Measurements from ENCODE around the gene AFTPH.

The AFTPH gene

GRCh38 chr2:64615192-64615763 is 91.2 kb downstream of the AFTPH start:
- no peak for DNase-seq

- no peak for DNase-seq
Measured at GRCh38 chr2:64615844-64616536, 91.9 kb downstream of the AFTPH start.

GRCh38 chr2:64617631-64618151 is 93.6 kb downstream of the AFTPH start:
- no peak for DNase-seq

GRCh38 chr2:64620661-64621060 is 96.5 kb downstream of the AFTPH start:
- no peak for DNase-seq

DNA sequence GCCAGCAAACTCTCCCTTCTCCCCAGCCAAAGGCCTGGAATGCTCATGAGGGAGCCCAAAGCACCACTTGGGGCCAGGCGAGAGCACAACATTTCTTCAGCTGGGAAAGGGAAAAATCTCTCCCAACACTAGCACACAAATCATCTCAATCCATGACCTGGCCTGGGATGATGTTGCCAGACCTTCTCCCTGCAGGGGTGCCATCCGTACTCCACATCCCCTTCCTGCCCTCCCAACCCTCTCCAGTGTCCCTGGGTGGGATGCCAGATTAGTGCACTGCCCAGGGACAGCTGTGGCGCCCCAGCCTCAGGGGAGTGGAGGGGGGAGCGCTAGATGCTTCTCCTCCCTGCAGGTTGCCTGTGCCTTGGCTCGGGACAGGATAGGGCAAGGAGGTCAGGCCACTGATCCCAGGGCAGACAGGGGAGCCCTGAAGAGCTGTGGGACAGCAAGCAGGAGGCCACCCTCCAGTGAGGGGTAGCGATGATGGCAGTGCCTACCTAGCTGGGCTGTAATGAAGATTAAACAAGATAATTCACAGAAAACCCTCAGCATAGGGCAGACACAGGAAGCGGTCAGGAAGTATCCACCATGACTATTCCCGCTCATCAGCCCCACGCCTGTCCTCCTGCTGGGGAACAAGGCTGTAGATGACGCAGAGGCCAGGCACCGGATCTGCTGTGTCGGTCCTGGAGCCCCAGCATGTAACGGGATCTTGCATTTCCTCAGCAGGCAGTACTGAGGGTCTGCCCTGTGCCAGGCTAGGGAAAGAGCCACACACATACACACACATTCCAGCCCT is 98.5 kb downstream of the AFTPH start:
- no peak for DNase-seq

DNA sequence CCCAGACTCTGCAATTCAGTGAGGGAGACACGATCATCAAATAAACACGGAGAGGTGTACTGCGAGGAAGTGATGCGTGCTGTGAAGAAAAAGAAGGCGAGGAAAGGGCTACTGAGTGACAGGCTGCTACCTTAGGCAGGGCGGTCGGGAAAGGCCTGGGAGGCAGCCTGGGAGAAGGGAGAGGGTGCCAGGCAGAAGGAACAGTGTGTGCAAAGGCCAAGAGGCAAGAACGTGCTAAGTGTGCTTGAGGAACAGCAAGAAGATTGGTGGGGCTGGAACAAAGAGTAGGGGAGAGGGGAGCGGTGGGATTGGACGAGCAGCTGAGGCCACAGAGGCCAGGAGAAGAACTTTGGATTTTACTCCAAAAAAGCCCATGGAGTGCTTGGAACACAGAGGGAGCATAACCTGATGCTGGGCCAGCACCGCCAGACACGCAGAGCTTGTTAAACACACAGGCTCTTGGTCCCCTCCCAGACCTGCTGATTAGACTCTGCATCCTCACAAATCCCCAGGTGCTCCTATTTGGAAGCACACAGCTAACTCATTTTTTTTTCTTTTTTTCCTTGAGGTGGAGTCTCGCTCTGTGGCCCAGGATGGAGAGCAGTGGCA is 99.2 kb downstream of the AFTPH start:
- DNase-seq, result no peak

- DNase-seq, result no peak
Measured at GRCh38 chr2:64624108-64624610, 100.0 kb downstream of the AFTPH start.

DNA sequence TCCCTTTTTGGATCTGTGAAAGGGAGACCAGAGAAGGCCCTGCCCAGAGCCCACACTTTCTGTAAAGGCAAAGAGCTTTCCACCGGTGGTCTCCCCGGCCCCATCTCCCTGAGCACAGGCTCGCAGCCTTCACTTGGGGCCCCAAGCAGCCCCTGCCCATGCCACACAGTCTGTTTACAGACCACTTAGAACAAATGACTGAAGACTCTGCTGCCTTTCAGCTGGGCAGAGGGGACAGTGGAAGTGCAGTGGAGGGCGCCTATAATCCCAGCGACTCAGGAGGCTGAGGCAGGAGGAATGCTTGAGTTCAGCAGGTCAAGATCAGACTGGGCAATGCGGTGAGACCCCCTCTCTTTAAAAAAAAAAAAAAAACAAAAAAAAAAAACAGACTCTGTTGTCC is 100.7 kb downstream of the AFTPH start:
- no peak for DNase-seq

DNA sequence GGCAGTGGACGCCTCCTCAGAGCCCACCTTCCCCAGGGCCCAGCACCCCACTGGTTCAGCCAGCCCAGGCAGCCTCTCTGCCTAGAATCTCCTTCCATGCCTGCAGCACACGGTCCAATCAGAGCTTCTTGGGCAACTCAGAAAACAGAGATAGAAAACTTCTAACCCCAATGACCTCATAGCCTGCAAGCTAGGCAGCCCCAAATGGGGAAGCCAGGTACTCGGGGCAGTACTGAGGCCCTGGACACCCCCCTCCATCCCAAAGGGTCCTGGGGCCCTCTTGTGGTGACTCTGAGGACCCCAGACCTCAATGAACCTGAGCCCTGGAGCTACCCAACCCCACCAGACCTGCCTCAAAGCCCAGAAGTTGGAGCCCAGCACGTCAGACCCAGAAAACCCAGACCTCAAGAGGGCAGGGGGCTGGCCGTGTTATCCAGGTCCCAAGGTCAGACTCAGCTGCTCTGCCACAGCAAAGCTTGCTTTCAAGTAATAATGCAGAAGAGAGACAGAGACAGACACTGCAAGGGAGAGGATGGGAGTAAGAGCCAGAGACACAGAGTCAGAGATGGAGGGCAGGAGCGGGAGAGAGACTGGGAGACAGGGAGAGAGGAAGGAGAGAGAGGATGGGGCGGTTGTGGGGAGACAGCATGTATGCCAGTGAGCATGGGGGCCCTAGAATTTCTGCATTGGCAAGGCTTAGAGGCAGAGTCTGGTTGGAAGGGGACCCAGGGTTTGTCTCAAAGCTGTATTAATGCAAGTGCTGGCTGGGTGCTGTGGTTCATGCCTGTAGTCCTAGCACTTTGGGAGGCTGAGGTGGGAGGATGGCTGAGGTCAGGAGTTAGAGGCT is 101.4 kb downstream of the AFTPH start:
- DNase-seq, result no peak

- no peak for DNase-seq
Measured at GRCh38 chr2:64626146-64626809, 102.2 kb downstream of the AFTPH start.

DNA sequence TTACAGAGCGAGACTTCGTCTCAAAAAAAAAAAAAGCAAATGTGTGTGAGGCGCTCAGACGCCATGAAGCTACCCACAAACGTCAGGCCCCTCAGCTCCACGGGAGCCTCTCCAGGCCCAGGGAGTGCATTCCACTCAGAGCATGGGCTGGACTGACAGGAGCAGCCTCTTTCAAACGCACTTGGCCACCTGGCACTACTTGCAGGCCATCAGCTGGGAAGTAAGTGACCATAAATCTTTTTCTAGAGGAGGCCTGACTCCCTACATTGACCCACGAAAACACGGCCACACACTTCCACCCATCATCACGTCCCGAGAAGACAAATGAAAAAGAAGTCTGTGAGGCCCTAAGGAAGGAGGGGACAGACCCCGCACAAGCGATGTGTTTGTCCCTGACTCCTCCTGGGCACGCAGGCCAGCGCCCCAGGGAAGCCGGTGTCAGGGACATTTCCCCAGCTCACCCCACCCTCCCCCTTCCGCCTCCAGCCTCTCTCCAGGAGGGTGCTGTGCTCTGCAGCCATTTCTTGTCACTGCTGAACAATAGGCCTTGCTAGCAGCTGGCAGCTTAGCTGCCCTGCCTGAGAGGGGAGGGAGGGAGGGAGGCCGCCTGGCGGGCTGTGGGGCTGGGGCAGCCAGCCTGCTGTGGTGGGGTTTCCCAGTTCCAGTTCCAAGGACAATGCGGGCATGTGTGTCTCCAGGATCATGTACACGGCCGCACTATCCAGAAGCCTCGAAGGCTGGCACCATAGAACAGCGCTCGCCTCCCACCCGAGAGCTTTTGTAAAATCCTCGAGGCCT is 103.0 kb downstream of the AFTPH start:
- no peak for DNase-seq

- no peak for DNase-seq
Measured at GRCh38 chr2:64627860-64628841, 104.0 kb downstream of the AFTPH start.

GRCh38 chr2:64629329-64629781 is 105.2 kb downstream of the AFTPH start:
- no peak for DNase-seq

DNA sequence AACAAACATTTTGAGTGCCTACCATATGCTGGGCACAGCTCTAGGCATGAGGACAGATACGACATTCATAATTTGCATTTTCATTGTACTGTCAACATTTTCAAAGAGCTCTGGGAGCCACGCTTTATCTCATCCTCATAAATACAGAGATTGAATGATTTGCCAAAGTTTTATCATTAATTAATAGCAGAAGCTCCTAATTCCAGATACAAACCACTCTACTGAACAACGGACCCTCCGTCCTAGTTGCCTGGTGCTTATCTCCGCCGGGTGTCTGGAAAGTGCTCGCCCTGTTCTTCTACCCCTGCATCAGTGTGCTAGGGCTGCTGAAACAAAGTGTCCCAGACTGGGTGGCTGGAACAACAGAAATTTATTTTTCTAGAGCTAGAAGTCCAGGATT is 105.7 kb downstream of the AFTPH start:
- no peak for DNase-seq

DNA sequence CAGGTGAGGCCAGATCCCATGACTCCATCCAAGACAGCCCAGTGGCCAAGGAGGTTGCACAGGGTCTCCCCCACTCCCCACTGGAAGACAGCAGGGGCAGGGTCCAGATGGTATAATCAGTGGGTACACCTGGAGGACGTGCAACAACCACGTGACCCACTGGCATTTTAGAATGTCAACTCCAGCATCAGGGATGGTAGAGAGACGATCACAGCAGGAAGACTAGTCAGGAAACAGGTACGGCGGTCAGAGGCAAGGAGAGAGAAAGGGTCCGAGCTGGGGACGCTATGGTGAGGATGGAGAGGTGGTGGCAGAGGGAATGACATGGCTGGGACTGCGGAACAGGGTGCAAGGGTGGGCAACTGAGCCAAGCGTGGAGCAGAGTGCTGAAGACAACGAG is 106.6 kb downstream of the AFTPH start:
- no peak for DNase-seq

- no peak for DNase-seq
Measured at GRCh38 chr2:64631771-64632170, 107.6 kb downstream of the AFTPH start.

- DNase-seq, result no peak
Measured at GRCh38 chr2:64632835-64633819, 109.0 kb downstream of the AFTPH start.
